Measurements from ENCODE around the gene RTKN2. TPM values are rescaled to one million over a fixed set of nuclear protein-coding genes. Genes with fewer than 3 reads are reported as not detected.
A peak's percentile ranks its signal among the peaks of the same experiment; 100 is the strongest.

The RTKN2 gene
- total RNA-seq, 1 experiment from 2014 or later, result 13.3 TPM

- Histone ChIP-seq H3K27me3 (no peaks in the 10 kb centered on the region), H3K4me3 (no peak overlapping the region), H3K36me3 (no peaks in the 10 kb centered on the region; the same call in 1 of the 2 replicates), H3K4me1 (peaks cover 9% of the 10 kb centered on the region; the same call in 1 of the 2 replicates), H3K9me3 (replicated peaks) (no peaks in the 10 kb centered on the region), H3K27ac (no peak overlapping the region)
- DNase-seq, result no peak
Measured at GRCh38 chr10:62270020-62270419, 1.4 kb upstream of the RTKN2 start.

GRCh38 chr10:62268027-62268398 lies 631 bp downstream of the RTKN2 start:
- Histone ChIP-seq H3K9me3 (replicated peaks) (no peaks in the 10 kb centered on the region), H3K27ac (peak overlapping the region; percentile 76), H3K27me3 (no peaks in the 10 kb centered on the region), H3K4me1 (peaks cover 13% of the 10 kb centered on the region), H3K4me3 (peak overlapping the region; percentile 81), H3K36me3 (no peaks in the 10 kb centered on the region; the same call in 1 of the 2 replicates)
- peak; percentile 20 to 47 for DNase-seq

DNA sequence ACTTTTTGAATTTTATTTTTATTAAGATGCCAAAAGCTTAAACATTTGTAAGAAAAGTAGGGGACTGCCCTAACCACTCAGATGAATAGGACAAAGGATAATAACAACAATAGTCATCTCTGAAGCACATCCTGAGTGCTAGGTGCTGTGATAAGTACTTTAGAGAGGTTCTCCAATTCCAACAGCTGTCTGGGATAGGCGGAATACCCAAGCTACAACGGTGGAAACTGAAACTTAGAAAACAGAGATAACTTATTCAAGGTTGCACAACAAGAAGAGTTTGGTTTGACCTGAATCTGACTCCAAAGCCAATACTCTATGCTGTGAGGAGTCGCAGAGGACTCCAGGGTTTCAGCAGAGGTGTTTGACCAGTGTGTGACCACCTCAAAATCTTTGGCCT lies 2.0 kb downstream of the RTKN2 start:
- no peaks in the 10 kb centered on the region for H3K9me3 ChIP-seq (replicated peaks)
- peak overlapping the region; percentile 81; the same call in 1 of the 2 replicates for H3K4me3 ChIP-seq
- no peak overlapping the region for H3K27ac ChIP-seq
- peaks cover 11% of the 10 kb centered on the region; the same call in 1 of the 2 replicates for H3K36me3 ChIP-seq
- peak in 1 of 2 experiments; percentile 27 for DNase-seq
- H3K4me1 ChIP-seq, result peaks cover 13% of the 10 kb centered on the region
- H3K27me3 ChIP-seq, result no peaks in the 10 kb centered on the region

- Histone ChIP-seq H3K27me3 (no peaks in the 10 kb centered on the region), H3K4me3 (no peak overlapping the region), H3K27ac (no peak overlapping the region), H3K4me1 (peaks cover 13% of the 10 kb centered on the region), H3K36me3 (peaks cover 13% of the 10 kb centered on the region; the same call in 1 of the 2 replicates), H3K9me3 (replicated peaks) (no peaks in the 10 kb centered on the region)
- no peak for DNase-seq
Measured at GRCh38 chr10:62266147-62266546, 2.5 kb downstream of the RTKN2 start.

- Histone ChIP-seq H3K27me3 (no peaks in the 10 kb centered on the region), H3K27ac (no peak overlapping the region), H3K4me1 (peaks cover 13% of the 10 kb centered on the region), H3K36me3 (peaks cover 22% of the 10 kb centered on the region), H3K9me3 (replicated peaks) (no peaks in the 10 kb centered on the region), H3K4me3 (no peak overlapping the region)
- DNase-seq, result peak; percentile 31 to 77
Measured at GRCh38 chr10:62264702-62265436, 3.8 kb downstream of the RTKN2 start.

GRCh38 chr10:62264126-62264525 lies 4.5 kb downstream of the RTKN2 start:
- no peak for DNase-seq
- Histone ChIP-seq H3K27ac (no peak overlapping the region), H3K4me3 (no peak overlapping the region), H3K27me3 (no peaks in the 10 kb centered on the region), H3K4me1 (peaks cover 13% of the 10 kb centered on the region), H3K9me3 (replicated peaks) (no peaks in the 10 kb centered on the region), H3K36me3 (peaks cover 24% of the 10 kb centered on the region)

DNA sequence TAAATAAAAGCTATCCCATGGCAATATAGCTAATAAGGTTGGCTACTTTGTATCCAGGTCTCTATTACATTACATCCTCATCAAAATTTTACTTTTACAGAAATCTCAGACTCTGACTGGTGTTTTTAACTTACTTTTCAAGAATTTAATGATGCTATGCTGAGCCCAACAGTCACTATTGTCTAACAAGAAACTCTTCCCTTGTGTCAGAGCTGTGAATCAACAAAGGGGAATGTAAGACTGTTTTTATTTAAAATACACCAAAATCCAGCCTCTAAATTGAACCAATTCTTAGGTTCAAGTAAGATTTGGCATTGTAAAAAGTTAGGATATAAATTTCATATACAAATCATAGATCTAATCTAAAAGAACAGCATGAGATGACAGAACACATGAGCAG lies 7.0 kb downstream of the RTKN2 start:
- H3K27me3 ChIP-seq, result no peaks in the 10 kb centered on the region
- no peaks in the 10 kb centered on the region for H3K9me3 ChIP-seq (replicated peaks)
- H3K36me3 ChIP-seq, result peaks cover 35% of the 10 kb centered on the region
- no peak overlapping the region for H3K4me3 ChIP-seq
- H3K4me1 ChIP-seq, result peaks cover 6% of the 10 kb centered on the region
- DNase-seq, result no peak
- H3K27ac ChIP-seq, result no peak overlapping the region

- H3K27ac ChIP-seq, result no peak overlapping the region
- no peak overlapping the region for H3K4me3 ChIP-seq
- H3K36me3 ChIP-seq, result peaks cover 49% of the 10 kb centered on the region
- H3K4me1 ChIP-seq, result peaks cover 3% of the 10 kb centered on the region; the same call in 1 of the 2 replicates
- H3K27me3 ChIP-seq, result no peaks in the 10 kb centered on the region
- no peak for DNase-seq
- H3K9me3 ChIP-seq (replicated peaks), result no peaks in the 10 kb centered on the region
Measured at GRCh38 chr10:62259998-62260397, 8.6 kb downstream of the RTKN2 start.

- H3K27ac ChIP-seq, result no peak overlapping the region
- H3K4me1 ChIP-seq, result peaks cover 2% of the 10 kb centered on the region; the same call in 1 of the 2 replicates
- peaks cover 50% of the 10 kb centered on the region for H3K36me3 ChIP-seq
- DNase-seq, result no peak
- H3K9me3 ChIP-seq (replicated peaks), result no peaks in the 10 kb centered on the region
- H3K27me3 ChIP-seq, result no peaks in the 10 kb centered on the region
- no peak overlapping the region for H3K4me3 ChIP-seq
Measured at GRCh38 chr10:62259456-62259855, 9.2 kb downstream of the RTKN2 start.

GRCh38 chr10:62258926-62259325 lies 9.7 kb downstream of the RTKN2 start:
- no peaks in the 10 kb centered on the region for H3K27me3 ChIP-seq

DNA sequence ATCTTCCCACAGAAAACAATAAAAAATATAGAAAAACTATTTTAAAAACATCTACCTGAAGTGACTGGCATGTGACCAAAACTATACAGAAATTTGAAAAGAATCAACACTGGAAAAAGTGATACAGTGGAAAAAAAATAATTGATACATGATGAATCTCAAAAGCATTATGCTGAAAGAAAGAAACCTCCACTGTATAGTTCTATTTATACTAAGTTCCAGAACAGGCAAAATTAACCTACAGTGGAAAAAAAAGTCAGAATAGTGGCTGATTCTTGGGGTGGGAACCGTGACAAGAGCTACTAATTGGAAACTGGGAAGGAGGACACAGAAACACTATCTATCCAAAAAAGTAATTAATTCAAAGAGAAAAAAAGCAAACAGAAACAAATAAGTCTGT lies 14.9 kb downstream of the RTKN2 start:
- H3K4me1 ChIP-seq, result no peaks in the 10 kb centered on the region
- H3K4me3 ChIP-seq, result no peak overlapping the region
- H3K27me3 ChIP-seq, result no peaks in the 10 kb centered on the region
- H3K36me3 ChIP-seq, result peaks cover 31% of the 10 kb centered on the region
- H3K27ac ChIP-seq, result no peak overlapping the region
- DNase-seq, result no peak
- H3K9me3 ChIP-seq (replicated peaks), result no peaks in the 10 kb centered on the region

More at GRCh38 chr10:62258926-62259325, 9.7 kb downstream of the RTKN2 start:
- Histone ChIP-seq H3K9me3 (replicated peaks) (no peaks in the 10 kb centered on the region), H3K36me3 (peaks cover 50% of the 10 kb centered on the region), H3K4me3 (no peak overlapping the region), H3K4me1 (no peaks in the 10 kb centered on the region), H3K27ac (no peak overlapping the region)
- DNase-seq, result no peak

- H3K36me3 ChIP-seq, result peaks cover 22% of the 10 kb centered on the region
Measured at GRCh38 chr10:62252051-62252450, 16.6 kb downstream of the RTKN2 start.

GRCh38 chr10:62250594-62251198 lies 17.9 kb downstream of the RTKN2 start:
- H3K4me3 ChIP-seq, result no peak overlapping the region
- DNase-seq, result peak; percentile 6 to 37
- no peak overlapping the region for H3K27ac ChIP-seq
- H3K4me1 ChIP-seq, result no peaks in the 10 kb centered on the region
- peaks cover 11% of the 10 kb centered on the region; the same call in 1 of the 2 replicates for H3K36me3 ChIP-seq
- H3K27me3 ChIP-seq, result no peaks in the 10 kb centered on the region
- no peaks in the 10 kb centered on the region for H3K9me3 ChIP-seq (replicated peaks)

More at GRCh38 chr10:62252051-62252450, 16.6 kb downstream of the RTKN2 start:
- no peaks in the 10 kb centered on the region for H3K9me3 ChIP-seq (replicated peaks)
- no peak overlapping the region for H3K27ac ChIP-seq
- no peaks in the 10 kb centered on the region for H3K4me1 ChIP-seq
- H3K4me3 ChIP-seq, result no peak overlapping the region
- DNase-seq, result no peak
- H3K27me3 ChIP-seq, result no peaks in the 10 kb centered on the region

- no peak overlapping the region for H3K27ac ChIP-seq
- peaks cover 6% of the 10 kb centered on the region; the same call in 1 of the 2 replicates for H3K36me3 ChIP-seq
- no peaks in the 10 kb centered on the region for H3K9me3 ChIP-seq (replicated peaks)
- no peaks in the 10 kb centered on the region for H3K4me1 ChIP-seq
- H3K4me3 ChIP-seq, result no peak overlapping the region
- DNase-seq, result no peak
- H3K27me3 ChIP-seq, result no peaks in the 10 kb centered on the region
Measured at GRCh38 chr10:62249957-62250356, 18.7 kb downstream of the RTKN2 start.

- H3K4me3 ChIP-seq, result no peak overlapping the region
- no peaks in the 10 kb centered on the region for H3K27me3 ChIP-seq
- H3K4me1 ChIP-seq, result peaks cover 9% of the 10 kb centered on the region
- no peak overlapping the region for H3K27ac ChIP-seq
- no peak for DNase-seq
- no peaks in the 10 kb centered on the region for H3K9me3 ChIP-seq (replicated peaks)
- 0 out of 2 replicates have a peak, but pooled peaks cover 3% of the 10 kb centered on the region for H3K36me3 ChIP-seq
Measured at GRCh38 chr10:62248465-62248864, 20.2 kb downstream of the RTKN2 start.
